ENCODE measurements around the gene ANKRD52.

DNA sequence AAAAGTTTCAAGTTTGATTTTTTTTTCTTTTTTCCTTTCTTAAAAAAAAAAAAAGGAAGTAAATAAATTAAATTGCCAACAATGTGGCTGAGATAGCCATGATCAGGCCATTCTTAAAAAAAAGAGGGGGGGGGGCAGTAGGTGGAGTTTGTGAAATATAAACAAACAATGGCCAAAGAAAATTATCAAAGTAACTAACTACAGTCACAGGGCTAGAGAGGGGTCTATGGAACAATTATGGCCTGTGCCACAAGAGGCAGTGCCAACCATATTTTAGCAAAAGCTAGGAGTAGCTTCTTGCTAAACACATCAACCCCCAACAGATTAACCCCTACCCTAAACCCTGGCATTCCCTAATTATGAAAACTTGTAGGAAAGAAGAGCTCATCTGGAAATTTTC is 52.7 kb downstream of the ANKRD52 start:
- TF ChIP-seq EZH2phosphoT487 (IDR thresholded peaks at IDR 0.05; ENCODE audit: borderline replicate concordance, low read length), result no peak
- TF ChIP-seq, protein P1, sequence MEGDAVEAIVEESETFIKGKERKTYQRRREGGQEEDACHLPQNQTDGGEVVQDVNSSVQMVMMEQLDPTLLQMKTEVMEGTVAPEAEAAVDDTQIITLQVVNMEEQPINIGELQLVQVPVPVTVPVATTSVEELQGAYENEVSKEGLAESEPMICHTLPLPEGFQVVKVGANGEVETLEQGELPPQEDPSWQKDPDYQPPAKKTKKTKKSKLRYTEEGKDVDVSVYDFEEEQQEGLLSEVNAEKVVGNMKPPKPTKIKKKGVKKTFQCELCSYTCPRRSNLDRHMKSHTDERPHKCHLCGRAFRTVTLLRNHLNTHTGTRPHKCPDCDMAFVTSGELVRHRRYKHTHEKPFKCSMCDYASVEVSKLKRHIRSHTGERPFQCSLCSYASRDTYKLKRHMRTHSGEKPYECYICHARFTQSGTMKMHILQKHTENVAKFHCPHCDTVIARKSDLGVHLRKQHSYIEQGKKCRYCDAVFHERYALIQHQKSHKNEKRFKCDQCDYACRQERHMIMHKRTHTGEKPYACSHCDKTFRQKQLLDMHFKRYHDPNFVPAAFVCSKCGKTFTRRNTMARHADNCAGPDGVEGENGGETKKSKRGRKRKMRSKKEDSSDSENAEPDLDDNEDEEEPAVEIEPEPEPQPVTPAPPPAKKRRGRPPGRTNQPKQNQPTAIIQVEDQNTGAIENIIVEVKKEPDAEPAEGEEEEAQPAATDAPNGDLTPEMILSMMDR (IDR thresholded peaks at IDR 0.05; ENCODE audit: low read depth, low read length, poor library complexity, severe bottlenecking), result peak; percentile 28

All from DOHH2 (cell line).